ENCODE data around the gene USP34.

USP34 gene

GRCh38 chr2:61368687-61369665 is 101.9 kb downstream of the USP34 start:
- peak; percentile 44 for DNase-seq (ENCODE audit: low read depth)

DNA sequence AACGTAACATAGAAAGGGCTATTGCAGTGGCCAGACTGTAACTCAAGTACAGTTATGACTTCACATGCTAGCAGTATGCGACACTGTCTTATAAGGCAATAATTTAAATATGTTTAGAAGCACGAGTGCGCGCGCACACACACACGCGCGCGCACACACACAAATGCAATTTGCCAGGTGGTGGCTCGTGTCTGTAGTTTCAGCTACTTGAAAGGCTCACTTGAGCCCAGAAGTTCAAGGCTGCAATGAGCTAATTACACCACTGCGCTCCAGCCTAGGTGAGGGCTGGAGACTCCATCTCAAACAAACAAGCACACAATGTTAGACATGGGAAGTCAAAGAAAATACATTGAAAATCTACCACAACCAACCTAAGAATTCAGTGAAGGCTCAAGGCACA is 103.7 kb downstream of the USP34 start:
- DNase-seq (ENCODE audit: low read depth): no peak

DNA sequence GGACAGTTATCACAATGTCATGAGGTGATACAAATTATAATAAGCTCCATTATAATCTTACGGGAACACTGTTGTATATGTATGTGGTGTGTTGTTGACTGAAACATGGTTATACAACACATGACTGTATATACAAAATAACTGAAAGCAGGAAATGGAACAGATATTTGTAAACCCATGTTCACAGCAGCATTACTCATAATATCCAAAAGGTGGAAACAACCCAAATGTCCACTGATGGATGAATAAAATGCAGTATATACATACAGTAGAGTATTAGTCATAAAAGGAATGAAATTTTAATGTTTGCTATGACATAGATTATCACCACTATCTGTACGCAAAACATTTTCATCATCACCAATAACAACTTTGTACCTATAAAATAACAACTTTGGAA is 107.3 kb downstream of the USP34 start:
- DNase-seq (ENCODE audit: low read depth): no peak

DNA sequence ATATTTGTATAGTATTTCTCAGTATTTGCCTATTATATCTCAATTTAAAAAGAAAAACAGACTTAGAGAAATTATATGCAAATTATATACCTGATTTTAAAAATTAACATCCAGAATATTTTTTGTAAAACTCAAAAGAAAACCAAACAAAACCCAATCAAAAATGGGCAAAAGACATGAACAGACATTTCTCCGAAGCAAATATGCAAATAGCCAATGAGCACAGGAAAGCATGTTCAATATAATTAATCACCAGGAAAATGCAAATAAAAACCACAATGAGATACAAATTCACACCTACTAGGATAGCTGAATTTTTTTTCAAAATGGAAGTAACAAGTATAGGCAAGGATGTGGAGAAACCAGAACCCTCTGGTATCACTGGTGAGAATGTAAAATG is 108.0 kb downstream of the USP34 start:
- DNase-seq (ENCODE audit: low read depth): no peak

GRCh38 chr2:61361068-61361467 is 109.8 kb downstream of the USP34 start:
- DNase-seq (ENCODE audit: low read depth): no peak

DNA sequence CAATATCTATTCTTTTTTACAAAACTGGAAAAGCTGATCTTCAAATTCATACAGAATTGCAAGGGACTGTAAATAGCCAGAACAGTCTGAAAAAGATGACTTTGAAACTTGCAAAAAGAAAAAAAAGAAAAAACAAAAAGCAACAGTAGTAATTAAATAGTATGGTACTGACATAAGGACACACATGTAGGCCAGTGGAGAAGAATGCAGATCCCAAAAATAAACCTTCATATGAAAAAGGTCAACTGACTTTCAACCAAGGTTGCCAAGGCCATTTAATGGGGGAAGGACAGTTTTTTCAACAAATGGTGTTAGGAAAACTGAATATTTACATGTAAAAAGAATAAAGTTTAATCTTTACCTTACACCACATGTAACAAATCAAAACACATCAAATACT is 111.8 kb downstream of the USP34 start:
- no peak for DNase-seq (ENCODE audit: low read depth)

- DNase-seq (ENCODE audit: low read depth): peak; percentile 9
These were observed 113.2 kb downstream of the USP34 start for GRCh38 chr2:61357681-61358080.

- peak; percentile 54 for DNase-seq (ENCODE audit: low read depth)
These were observed 113.9 kb downstream of the USP34 start for GRCh38 chr2:61356958-61357350.

DNA sequence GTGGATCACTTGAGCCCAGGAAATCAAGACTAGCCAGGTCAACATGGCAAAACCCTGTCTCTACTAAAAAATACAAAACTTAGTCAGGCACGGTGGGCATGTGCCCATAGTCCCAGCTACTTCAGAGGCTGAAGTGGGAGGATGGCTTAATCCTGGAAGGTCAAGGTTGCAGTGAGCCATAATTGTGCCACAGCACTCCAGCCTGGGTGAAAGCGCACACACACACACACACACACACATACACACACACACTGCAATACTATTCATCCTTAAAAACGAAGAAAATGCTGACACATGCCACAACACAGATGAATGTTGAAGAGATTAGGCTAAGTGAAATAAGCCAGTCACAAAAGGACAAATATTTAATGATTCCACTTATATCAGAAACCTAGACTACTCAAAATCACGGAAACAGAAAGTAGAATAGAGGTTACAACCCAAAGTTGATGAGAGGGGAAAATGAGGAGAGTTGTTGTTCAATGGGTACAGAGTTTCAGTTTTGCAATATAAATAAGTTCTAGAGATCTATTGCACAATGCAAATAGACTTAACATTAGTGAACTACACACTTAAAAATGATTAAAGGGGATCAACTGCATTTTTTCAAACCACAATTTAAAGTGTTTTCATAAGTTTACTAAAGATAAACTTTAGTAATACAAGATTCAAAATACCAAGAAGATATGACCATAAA is 114.5 kb downstream of the USP34 start:
- DNase-seq (ENCODE audit: low read depth): peak; percentile 74

GRCh38 chr2:61354543-61355197 is 116.2 kb downstream of the USP34 start:
- DNase-seq (ENCODE audit: low read depth): no peak

DNA sequence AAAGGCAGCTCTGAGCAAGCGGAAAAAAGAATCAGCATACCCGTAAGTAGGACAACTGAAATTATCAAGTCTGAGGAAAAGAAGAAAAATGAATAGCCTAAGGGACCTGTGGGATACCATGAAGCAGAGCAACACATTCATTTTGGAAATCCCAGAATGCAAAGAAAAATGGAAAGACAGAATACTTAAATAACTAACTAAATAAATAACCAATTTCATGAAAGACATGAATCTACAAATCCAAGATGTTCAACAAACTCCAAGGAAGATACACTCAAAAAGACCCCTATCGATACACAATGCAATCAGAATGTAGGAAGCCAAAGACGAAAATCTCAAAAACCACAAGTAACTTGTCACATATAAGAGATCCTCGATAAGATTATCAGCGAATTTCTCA is 117.0 kb downstream of the USP34 start:
- no peak for DNase-seq (ENCODE audit: low read depth)

- DNase-seq (ENCODE audit: low read depth): no peak
These were observed 120.1 kb downstream of the USP34 start for GRCh38 chr2:61350777-61351176.

GRCh38 chr2:61343141-61343540 is 127.7 kb downstream of the USP34 start:
- DNase-seq (ENCODE audit: low read depth): no peak

DNA sequence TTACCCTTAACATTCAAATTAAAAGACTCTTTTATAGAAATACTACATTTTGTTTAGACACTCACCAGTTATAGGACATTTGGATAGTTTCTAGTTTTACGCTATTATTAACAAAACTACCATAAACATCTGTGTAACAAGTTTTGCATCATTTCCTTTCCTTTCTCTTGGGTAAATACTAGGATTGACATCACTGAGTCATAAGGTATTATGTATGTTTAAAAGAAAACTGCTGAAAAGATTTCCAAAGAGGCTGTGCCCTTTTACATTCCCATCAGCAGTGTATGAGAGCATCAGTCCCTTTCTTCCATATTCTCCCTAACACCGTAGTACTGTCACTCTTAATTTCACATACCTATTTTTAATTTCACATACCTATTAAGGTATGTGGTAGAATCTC is 130.6 kb downstream of the USP34 start:
- DNase-seq (ENCODE audit: low read depth): peak; percentile 60

DNA sequence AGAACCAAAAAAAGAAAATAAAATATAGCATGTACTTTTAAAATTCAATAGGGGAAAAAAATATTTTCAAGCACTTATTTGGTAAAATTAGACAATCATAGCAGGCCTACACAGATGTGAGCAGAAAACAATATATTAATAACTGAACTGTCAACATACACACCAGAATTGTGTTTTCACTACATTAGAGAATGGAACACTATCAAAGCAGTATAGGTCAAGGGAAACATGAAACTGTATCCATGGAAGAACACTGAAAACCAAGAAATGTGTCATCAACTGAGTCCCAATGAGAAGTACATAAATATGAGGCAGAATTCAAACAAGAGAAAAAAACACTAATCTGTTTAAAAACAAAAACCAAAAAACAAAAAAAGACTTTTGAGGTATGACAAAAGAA is 132.4 kb downstream of the USP34 start:
- DNase-seq (ENCODE audit: low read depth): no peak

DNA sequence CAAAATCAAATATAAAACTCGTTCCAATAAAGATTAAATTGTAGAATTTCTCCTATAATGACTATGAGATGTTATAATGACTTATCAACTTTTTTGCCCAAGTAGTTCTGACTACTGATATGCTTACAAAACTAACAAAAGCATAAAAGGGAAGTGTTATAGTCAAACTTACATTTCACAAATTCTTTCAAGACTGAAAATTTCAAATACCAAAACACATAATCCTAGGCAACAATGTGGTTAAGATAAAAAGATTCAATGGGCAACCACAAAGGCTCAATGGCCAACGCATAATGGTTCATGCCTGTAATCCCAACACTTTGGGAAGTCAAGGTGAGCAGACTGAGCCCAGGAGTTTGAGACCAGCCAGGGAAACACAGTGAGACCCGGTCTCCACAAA is 135.7 kb downstream of the USP34 start:
- no peak for DNase-seq (ENCODE audit: low read depth)

- DNase-seq (ENCODE audit: low read depth): no peak
These were observed 136.4 kb downstream of the USP34 start for GRCh38 chr2:61334466-61334865.

DNA sequence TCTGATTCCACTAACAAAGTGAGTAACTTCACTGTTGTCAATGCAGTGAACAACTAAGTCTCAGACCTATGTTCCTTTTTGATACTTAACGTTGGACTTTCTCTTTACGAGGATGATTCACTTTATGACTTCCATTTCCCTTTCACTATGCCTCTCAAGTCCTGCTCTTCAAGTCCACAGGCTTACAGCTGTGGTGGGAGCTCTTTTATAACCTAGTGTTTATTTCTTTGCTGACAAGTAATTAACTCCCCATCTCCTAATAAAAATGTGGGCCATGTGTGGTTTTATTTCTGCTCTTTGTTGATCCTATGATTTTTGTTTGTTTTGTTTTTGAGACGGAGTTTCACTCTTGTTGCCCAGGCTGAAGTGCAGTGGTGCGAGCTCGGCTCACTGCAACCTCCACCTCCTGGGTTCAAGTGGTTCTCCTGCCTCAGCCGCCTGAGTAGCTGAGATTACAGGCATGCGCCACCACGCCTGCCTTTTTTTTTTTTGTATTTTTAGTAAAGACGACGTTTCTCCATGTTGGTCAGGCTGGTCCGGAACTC is 142.1 kb downstream of the USP34 start:
- DNase-seq (ENCODE audit: low read depth): no peak

DNA sequence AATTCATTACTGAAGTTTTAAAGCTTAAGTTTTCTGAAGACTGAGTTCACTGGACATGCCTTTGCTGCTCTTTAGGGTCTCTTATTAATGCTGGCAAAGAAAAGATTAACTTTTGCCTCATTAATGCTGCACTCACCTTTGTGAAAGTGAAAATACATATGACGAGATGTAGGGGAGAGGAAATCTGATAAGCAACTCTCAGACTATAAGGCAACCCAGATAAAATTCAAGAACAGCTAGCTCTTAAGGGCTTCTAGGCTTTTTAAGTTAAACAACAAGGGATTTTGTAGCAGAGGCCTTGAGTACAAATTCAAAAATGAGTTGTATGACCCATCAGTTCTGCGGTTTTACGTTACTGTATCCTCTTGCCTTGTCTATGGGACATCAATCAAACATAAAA is 143.7 kb downstream of the USP34 start:
- no peak for DNase-seq (ENCODE audit: low read depth)

DNA sequence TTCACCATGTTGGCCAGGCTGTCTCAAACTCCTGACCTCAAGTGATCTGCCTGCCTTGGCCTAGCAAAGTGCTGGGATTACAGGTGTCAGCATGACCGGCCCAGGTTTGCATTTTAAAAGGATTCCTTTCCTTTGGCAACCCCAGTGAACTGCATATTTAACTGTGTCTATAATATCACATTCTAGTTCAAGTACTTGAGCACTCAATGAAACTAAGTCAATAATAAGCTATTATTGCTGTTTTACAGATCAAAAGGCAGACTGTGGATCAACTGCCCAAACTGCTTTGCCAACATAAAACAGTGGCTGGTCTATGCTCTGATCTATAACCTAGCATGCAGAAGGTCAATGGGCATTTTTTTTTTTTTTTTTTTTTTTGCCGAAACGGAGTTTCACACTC is 144.5 kb downstream of the USP34 start:
- no peak for DNase-seq (ENCODE audit: low read depth)

- no peak for DNase-seq (ENCODE audit: low read depth)
These were observed 150.7 kb downstream of the USP34 start for GRCh38 chr2:61320181-61320580.

DNA sequence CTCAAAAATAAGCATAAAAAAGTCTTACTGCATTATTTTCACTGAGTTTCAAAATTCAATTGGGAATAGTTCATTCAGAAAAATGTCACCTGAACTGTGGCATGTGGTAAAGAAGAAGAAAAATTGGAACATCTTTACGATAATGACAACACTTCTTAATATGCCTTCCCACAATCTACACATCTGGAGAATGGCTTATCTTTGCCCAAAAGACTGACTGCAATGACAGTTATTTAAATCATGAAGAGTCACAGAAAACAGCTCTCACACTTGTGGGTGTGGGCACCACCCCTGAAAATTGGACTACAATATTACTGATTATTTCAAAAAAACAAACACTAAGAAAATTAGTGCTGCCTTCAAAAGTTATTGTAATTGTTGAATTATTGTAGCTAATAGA is 152.3 kb downstream of the USP34 start:
- DNase-seq (ENCODE audit: low read depth): no peak

- no peak for DNase-seq (ENCODE audit: low read depth)
These were observed 174.9 kb downstream of the USP34 start for GRCh38 chr2:61295981-61296380.
